Endothelial cell of umbilical vein (primary cell): ENCODE results near the gene SSNA1. TPM values are rescaled to one million over a fixed set of nuclear protein-coding genes. Genes with fewer than 3 reads are reported as not detected.

Experiments used
- BruUV-seq: library from RNA; stranded (reverse); fragments of 400-500 nt; replicated peaks from 2 replicates; lab custom pipeline; 2021; lab: Mats Ljungman, UMichigan
- CTCF ChIA-PET: fragments of 300-600, 350-600 bp; sonication (Branson Sonifier 250); formaldehyde crosslinking; loops from one replicate; lab custom pipeline; 2021; ENCODE audit warnings: antibody characterized with exemption, inconsistent platforms; lab: Charles Lee
- POLR2A ChIA-PET: fragments of 300-600, 350-600 bp; sonication (Branson Sonifier 250); formaldehyde crosslinking; loops from one replicate; lab custom pipeline; 2021; ENCODE audit warnings: antibody characterized with exemption, inconsistent platforms; lab: Charles Lee
- DNase-seq: peaks from one replicate; pipeline ENCODE4 v3.0.0-alpha.2; 2011; ENCODE audit warnings: low read depth, low spot score
- FAIRE-seq: peaks from 2 replicates; lab custom pipeline; 2011; peaks lifted over from hg19 to GRCh38; lab: Jason Lieb, UNC
- H2AFZ ChIP-seq: 2 replicates; pipeline ENCODE4 v1.6.0; 2012; ENCODE audit warnings: low read depth, low read length, control low read depth, inconsistent platforms
- H3K27ac ChIP-seq: 2 replicates; pipeline ENCODE4 v1.5.1; 2011; ENCODE audit warnings: low read depth, mild to moderate bottlenecking, control low read depth, low read length, moderate library complexity; ENCODE audit not compliant: insufficient read depth
- H3K27me3 ChIP-seq, 2 experiments: 2 replicates each; pipeline versions ENCODE4 v1.6.0 to v1.6.1; 2011; ENCODE audit warnings: low read length in 2 of 2, mixed read lengths in 1 of 2; ENCODE audit not compliant: control insufficient read depth in 2 of 2, insufficient read depth in 2 of 2
- H3K36me3 ChIP-seq, 2 experiments: 2 replicates in 1 of 2; 3 replicates in 1 of 2; pipeline ENCODE4 v1.5.1; 2011; ENCODE audit warnings: low read length in 2 of 2, mild to moderate bottlenecking in 1 of 2, moderate library complexity in 1 of 2; ENCODE audit not compliant: control insufficient read depth in 2 of 2, insufficient read depth in 2 of 2; ENCODE audit errors: extremely low read depth in 1 of 2
- H3K4me1 ChIP-seq: 3 replicates; pipeline ENCODE4 v1.5.1; 2011; ENCODE audit warnings: mild to moderate bottlenecking, low read length; ENCODE audit not compliant: control insufficient read depth, insufficient read depth; ENCODE audit errors: extremely low read depth
- H3K4me2 ChIP-seq: 2 replicates; pipeline ENCODE4 v1.6.1; 2011; ENCODE audit warnings: low read length, control low read depth, mixed read lengths; ENCODE audit not compliant: insufficient read depth
- H3K4me3 ChIP-seq, 3 experiments: fragments of 200-600 bp in 1 of 3; sonication (generic), shearing (Covaris generic) in 1 of 3; replicated peaks in 1 of 3; 2 replicates each; pipeline ENCODE4 v1.5.1; 2011 to 2016; ENCODE audit warnings: control low read depth in 3 of 3, low read length in 3 of 3, mild to moderate bottlenecking in 2 of 3, inconsistent platforms in 1 of 3, low read depth in 1 of 3, moderate library complexity in 1 of 3; ENCODE audit not compliant: insufficient read depth in 1 of 3
- H3K79me2 ChIP-seq: 2 replicates; pipeline ENCODE4 v1.6.0; 2012; ENCODE audit warnings: low read length, inconsistent platforms; ENCODE audit not compliant: control insufficient read depth, insufficient read depth
- H3K9ac ChIP-seq: replicated peaks from 2 replicates; pipeline ENCODE3; 2011; ENCODE audit warnings: low read length, control low read depth; ENCODE audit not compliant: insufficient read depth; ENCODE audit errors: extremely low read depth
- H3K9me1 ChIP-seq: replicated peaks from 3 replicates; pipeline ENCODE4 v1.6.0; 2011; ENCODE audit warnings: mild to moderate bottlenecking, low read length; ENCODE audit not compliant: control insufficient read depth, insufficient read depth; ENCODE audit errors: extremely low read depth
- H3K9me3 ChIP-seq: replicated peaks from 2 replicates; pipeline ENCODE4 v1.5.1; 2012; ENCODE audit warnings: low read length, inconsistent platforms; ENCODE audit not compliant: control insufficient read depth, insufficient read depth
- H4K20me1 ChIP-seq: replicated peaks from 2 replicates; pipeline ENCODE3; 2011; ENCODE audit warnings: mild to moderate bottlenecking, low read length; ENCODE audit not compliant: control insufficient read depth, insufficient read depth; ENCODE audit errors: extremely low read depth
- CTCF ChIP-seq, 2 donors: IDR thresholded peaks; 1 replicate in 1 of 2; 2 replicates in 1 of 2; pipeline ENCODE4 v1.5.1; 2011; ENCODE audit warnings: low read length in 2 of 2, mild to moderate bottlenecking in 2 of 2, moderate library complexity in 2 of 2, control low read depth in 1 of 2, inconsistent platforms in 1 of 2, low read depth in 1 of 2; ENCODE audit not compliant: insufficient read depth in 1 of 2; ENCODE audit errors: extremely low read depth in 1 of 2
- EZH2 ChIP-seq: IDR thresholded peaks from 2 replicates; pipeline ENCODE4 v1.6.1; 2012; ENCODE audit warnings: borderline replicate concordance, low read depth, mild to moderate bottlenecking, moderate library complexity, low read length, inconsistent platforms; ENCODE audit not compliant: severe bottlenecking
- FOS ChIP-seq: IDR thresholded peaks from 2 replicates; pipeline ENCODE4 v1.6.1; 2011; ENCODE audit warnings: mild to moderate bottlenecking, low read length, moderate library complexity, borderline replicate concordance; ENCODE audit not compliant: insufficient read depth
- GATA2 ChIP-seq: IDR thresholded peaks from 2 replicates; pipeline ENCODE4 v1.7.0; 2011; ENCODE audit warnings: low read depth, mild to moderate bottlenecking, moderate library complexity, mixed read lengths, low read length; ENCODE audit not compliant: insufficient read length, insufficient read depth
- JUN ChIP-seq: IDR thresholded peaks from 2 replicates; pipeline ENCODE4 v1.6.1; 2011; ENCODE audit warnings: borderline replicate concordance, low read depth; ENCODE audit not compliant: insufficient read length, insufficient read depth
- MAX ChIP-seq: IDR thresholded peaks from 2 replicates; pipeline ENCODE4 v1.6.1; 2011; ENCODE audit not compliant: insufficient read depth, insufficient read length
- MYC ChIP-seq: IDR thresholded peaks from one replicate; pipeline ENCODE4 v1.6.1; 2011; ENCODE audit warnings: mild to moderate bottlenecking, low read depth, low read length
- POLR2A ChIP-seq: IDR thresholded peaks from 2 replicates; pipeline ENCODE4 v1.6.1; 2012; ENCODE audit warnings: low read depth, mild to moderate bottlenecking, control low read depth, low read length
- POLR2AphosphoS5 ChIP-seq: IDR thresholded peaks from 2 replicates; pipeline ENCODE4 v1.6.1; 2012; ENCODE audit warnings: low read depth, mild to moderate bottlenecking, control low read depth, low read length, moderate library complexity; ENCODE audit not compliant: insufficient read depth
- dilution Hi-C: fragments of 300-500 bp; cut with MboI; formaldehyde crosslinking; loops from one replicate; pipeline ENCODE4 v1.15.0; 2019; ENCODE audit warnings: low sequenced_read_pairs; ENCODE audit not compliant: extremely low pct_ligation_motif_present
- intact Hi-C: fragments of 100-400 bp; cut with micrococcal nuclease; formaldehyde crosslinking; loops from one replicate; pipeline ENCODE4 v1.10.0; 2022
- polyA plus RNA-seq, 4 experiments: library from polyadenylated mRNA; depleted of rRNA in 3 of 4; stranded (reverse) in 3 of 4; unstranded in 1 of 4; fragments of >200 nt; gene quantifications; 2 replicates each; pipeline versions ENCODE4 v1.2.1 to v1.2.3, GENCODE V29; 2011 to 2012; ENCODE audit warnings: missing spikeins in 1 of 4
- total RNA-seq: library from RNA; stranded (reverse); gene quantifications from 2 replicates; pipeline ENCODE4 v1.2.3, GENCODE V29; 2021

The SSNA1 gene
- total and polyA plus RNA-seq, 2 donors (not counting 3 experiments of a cell fraction or from before 2014, with no cell fraction given), result 89.0 to 146 TPM

DNA sequence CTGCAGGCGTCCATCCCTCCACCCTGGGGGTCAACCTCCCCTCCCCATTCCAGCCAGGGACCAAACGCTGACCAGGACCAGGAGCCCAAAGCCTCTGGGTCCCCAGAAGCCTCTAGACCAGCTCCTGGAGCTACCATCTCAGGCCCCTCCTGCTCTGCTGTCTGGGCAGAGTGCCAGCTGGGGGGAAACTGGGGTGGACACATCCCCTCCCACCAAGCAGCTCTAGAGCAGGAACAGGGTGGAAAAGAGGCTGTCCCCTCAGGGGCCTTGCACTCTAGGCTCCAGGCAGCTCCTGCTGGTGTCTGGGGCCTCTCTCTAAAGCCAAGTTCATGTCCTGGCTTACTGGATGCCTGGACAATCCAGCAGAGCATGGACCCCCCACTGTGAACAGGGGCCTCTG is 4.4 kb downstream of the SSNA1 start:
- ChIA-PET CTCF (interaction anchor here (1.0 kb wide), 1 partner anchor 44 kb away, joined by 4 read pairs; no protein-coding TSS in a partner anchor), POLR2A (no interaction called here)
- intact Hi-C loops, result no loop called here
- H3K4me1 ChIP-seq, result peaks cover 9% of the 10 kb centered on the region
- H3K4me3 ChIP-seq, result no peak overlapping the region
- no peak for FAIRE-seq
- peaks cover 15% of the 10 kb centered on the region for H3K79me2 ChIP-seq
- H3K9ac ChIP-seq, result no peak overlapping the region
- H4K20me1 ChIP-seq, result no peaks in the 10 kb centered on the region
- no peak overlapping the region for H3K4me2 ChIP-seq
- no peak overlapping the region for H3K27ac ChIP-seq
- H3K9me1 ChIP-seq, result no peaks in the 10 kb centered on the region
- no peak for DNase-seq
- H3K36me3 ChIP-seq, result peaks cover 0 to 14% of the 10 kb centered on the region in 2 experiments
- TF ChIP-seq EZH2 (no peak), MAX (no peak), GATA2 (no peak), JUN (no peak), FOS (no peak), MYC (no peak), POLR2A (no peak), POLR2AphosphoS5 (no peak), CTCF (IDR thresholded peaks at IDR 0.05; ENCODE audit: extremely low read depth in 1 of 2, insufficient read depth in 1 of 2, low read depth in 1 of 2, low read length in 2 of 2) (no peak)
- H2AFZ ChIP-seq, result no peak overlapping the region
- no peaks in the 10 kb centered on the region for H3K9me3 ChIP-seq
- BruUV-seq, result no TSS peak
- H3K27me3 ChIP-seq, result no peaks in the 10 kb centered on the region
- dilution Hi-C loops, result no loop called here
